HK-2 (cell line): Measurements from ENCODE around the gene SGCD.
"Not testable (repeated sequence)": the region's sequence is repeated elsewhere in the genome, so short reads cannot be mapped to it uniquely, and the experiment has no call there.

Experiments
- DNase-seq: peaks from one replicate; pipeline ENCODE4 v3.0.0-alpha.2; 2018; ENCODE audit not compliant: unreplicated experiment

The SGCD gene

DNA sequence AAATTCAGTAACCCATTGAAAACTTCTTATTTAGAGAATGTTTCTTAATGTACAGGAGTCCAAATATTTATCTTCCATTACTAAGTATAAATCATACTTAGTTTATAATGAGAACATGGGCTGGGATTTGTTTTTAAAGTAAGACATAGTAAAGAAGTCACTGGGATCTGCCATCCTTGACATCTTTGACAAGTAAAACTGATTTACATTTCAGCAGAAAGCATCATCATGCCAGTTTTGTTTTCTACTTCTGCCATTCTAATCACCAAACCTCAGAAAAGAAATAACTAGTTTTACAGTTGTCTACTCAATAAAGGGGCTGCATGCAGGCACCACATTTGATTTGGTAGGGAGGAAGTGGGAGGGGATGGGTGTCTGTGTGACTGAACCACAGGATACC is 301.5 kb downstream of the SGCD start:
- DNase-seq, result no peak

DNA sequence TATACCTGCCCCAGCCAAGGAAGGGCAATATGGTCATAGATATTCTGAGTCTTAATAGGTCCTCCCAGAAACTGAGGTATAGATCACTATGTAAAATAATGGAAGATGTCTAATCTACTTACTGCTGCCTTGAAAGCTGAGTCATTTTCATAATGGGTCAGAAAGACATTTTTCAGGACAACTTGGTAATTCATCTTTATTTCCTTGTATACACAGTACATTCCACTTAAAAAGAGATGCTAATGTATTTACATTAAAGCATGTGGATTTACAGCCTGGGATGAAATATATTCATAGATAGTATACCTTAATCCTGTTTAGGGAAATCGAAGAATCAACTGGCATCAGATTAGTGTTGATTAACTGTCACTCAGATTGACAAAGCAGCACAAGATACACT is 304.0 kb downstream of the SGCD start:
- DNase-seq, result no peak

DNA sequence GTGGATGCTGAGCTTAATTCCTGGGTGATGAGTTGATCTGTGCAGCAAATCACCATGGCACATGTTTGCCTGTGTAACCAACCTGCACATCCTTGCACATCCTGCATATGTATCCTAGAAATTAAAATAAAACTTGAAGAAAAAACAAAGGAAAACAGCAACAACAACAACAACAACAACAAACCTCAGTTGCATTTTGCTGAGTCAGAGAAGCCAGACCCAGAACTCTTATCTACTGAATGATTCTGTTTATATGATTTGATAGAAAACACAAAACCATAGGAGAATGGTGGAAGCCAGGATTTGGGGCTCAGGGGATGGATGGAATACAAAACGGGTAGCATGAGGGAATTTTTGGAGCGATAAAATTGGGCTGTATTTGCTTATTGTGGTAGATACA is 307.3 kb downstream of the SGCD start:
- no peak for DNase-seq

DNA sequence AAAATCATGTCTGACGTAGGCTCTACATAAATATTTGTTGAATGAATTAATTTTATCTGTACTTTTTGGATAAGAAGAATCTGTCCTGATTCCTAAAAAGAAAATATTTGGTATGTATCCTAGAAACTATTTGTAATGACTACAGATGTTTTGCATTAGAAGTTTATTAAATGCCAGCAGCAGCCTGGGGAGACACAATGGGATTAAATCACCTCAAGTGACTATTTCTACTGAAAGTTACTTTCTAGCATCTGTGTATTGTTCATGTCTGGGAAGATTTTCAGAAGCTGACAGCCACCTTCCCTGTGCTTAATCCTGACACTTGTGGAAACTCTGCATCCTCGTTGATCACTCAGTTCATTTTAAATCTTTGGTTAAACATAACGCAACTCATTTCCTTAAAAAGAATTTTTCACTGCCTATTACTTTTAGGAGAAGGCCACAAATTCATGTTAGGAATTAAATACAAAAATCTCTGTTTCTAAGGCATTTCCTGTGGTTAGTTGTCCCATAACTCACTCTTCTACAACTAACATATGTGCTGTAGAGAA is 313.8 kb downstream of the SGCD start:
- DNase-seq, result no peak

- DNase-seq, result no peak
Observed at GRCh38 chr5:156641686-156642085, 314.7 kb downstream of the SGCD start.

DNA sequence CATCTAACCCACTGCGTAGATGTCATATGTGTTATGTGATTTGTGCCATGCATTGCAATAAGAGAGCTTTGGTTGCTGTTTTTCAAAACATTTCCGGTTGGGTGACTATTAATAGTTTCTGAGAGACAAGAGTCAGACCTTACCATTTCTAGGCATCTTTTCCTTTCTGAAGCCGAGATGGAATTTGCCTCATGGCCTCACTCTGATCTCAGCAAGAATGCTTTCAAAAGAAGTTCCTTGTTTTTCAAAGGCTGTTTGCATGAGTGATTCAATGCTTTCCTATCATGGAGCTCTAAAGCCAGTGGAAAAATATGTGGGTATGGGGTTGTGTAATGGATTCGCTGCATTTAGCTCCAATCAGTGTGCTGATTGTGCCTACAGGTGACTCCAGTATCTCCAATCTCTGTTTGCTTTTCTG is 320.1 kb downstream of the SGCD start:
- no peak for DNase-seq

- DNase-seq, result no peak
Observed at GRCh38 chr5:156654444-156654843, 327.5 kb downstream of the SGCD start.

GRCh38 chr5:156655732-156656131 is 328.8 kb downstream of the SGCD start:
- no peak for DNase-seq

DNA sequence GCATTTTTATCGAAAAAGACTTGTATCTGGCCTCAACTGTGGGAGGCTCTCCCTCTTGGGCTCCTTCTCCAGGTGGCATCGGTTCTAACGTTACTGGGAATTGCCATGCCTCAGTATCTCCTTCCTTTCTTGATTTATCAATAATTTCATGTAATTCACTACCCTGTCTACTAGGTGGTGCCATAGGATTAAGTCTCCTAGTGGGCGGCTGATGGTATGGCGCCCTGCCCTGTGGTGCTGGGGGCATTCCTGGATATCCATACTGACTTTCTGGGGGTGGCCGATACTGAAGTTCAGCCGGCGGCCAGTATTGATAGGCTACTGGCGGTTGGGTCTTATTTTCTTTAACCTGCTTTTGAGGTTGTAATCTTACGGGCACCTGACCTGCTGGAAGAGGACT is 337.9 kb downstream of the SGCD start:
- DNase-seq, result not testable (repeated sequence)

GRCh38 chr5:156666686-156667085 is 339.7 kb downstream of the SGCD start:
- not testable (repeated sequence) for DNase-seq

DNA sequence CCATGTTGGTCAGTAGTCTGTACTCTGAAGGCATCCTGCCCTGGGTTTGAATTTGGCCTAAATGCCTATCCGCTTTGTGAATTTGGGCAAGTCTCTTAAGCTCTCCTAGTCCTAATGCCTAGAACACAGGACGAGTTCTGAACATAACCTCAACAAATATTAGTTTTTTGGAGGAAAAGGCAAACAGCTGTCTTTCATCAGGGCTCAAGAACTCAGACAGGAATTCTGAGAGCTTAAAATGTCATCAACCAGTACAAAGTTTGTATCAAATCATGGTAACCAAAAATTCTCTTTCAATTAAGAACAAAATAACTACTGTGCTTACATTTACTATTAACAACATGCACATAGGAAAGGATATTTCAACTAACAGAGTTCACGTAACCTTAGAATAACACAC is 340.7 kb downstream of the SGCD start:
- DNase-seq, result no peak

- no peak for DNase-seq
Observed at GRCh38 chr5:156669416-156669815, 342.5 kb downstream of the SGCD start.

DNA sequence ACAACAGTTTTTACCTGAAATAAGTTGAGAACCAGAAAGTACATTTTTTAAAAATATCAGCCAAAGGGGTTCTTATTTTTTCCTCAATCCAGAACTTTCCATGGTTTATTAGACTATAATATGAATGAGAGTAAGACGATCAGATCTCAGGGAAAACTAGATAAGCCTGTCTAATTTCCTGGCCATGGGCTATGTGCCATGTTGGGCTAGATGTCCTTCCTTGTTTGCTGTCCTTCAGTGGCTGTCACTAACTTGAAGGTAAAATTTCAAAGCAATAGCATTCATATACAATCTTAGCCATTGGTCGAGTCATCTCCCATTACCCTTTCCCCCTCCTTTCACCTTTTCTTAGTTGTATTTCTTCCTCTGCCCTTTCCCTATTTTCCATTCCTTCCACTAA is 343.7 kb downstream of the SGCD start:
- DNase-seq, result no peak

GRCh38 chr5:156675395-156675794 is 348.4 kb downstream of the SGCD start:
- DNase-seq, result no peak

DNA sequence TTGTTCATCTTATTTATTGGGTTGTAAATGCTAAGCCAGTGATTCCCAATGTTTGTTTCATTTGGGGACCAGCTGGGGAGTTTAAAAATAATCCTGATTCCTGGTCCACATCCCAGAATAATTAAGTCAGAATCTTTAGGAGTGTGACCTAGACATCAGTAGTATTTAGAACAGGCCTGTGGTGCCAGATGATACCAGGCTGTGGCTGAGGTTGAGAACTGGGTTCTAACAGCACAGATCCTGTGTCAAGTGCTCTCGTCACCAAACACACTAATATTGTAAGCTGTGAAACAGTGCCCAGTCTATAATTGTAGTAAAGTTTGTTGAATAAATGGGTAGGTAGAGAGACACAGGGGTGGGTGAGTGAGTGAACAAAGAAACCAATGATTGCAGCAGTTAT is 351.0 kb downstream of the SGCD start:
- DNase-seq, result no peak

DNA sequence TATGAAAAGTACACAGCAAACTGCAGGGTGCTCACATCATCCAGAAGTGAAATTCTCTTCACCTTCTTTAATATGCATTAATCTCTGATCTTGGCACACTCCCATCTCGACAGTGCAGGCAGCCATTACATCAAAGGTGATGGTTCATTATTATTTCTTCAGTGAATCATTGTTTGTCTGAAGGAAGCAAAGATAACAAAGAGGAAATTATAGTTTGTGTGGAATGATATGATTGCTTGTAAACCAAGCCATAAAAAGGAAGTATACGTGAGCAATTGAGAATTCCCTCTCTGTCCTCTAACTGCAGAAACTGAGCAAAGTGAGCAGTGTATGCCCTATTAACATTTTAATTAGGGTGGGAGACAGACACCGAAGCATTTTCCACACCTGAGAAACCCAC is 351.5 kb downstream of the SGCD start:
- DNase-seq, result no peak

DNA sequence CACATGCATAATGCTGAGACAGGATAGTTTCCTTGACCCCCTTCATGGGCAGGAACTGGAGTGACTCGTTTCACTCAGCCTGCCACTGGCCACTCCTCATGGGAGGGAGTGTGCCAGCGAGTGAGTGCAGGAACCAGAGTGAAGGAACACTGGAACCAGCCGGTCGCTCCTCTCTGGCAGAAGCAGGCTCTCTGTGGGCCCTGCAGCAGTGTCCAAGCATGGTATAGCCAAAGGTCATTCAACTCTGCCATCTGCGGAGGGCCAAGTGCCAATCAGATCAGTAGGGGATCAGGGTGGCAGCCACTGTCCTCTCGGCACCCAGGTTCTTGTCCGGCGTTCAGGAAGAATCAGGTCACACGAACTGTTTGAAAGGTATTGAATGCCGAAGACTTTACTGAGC is 353.9 kb downstream of the SGCD start:
- no peak for DNase-seq

GRCh38 chr5:156681265-156681664 is 354.3 kb downstream of the SGCD start:
- no peak for DNase-seq

DNA sequence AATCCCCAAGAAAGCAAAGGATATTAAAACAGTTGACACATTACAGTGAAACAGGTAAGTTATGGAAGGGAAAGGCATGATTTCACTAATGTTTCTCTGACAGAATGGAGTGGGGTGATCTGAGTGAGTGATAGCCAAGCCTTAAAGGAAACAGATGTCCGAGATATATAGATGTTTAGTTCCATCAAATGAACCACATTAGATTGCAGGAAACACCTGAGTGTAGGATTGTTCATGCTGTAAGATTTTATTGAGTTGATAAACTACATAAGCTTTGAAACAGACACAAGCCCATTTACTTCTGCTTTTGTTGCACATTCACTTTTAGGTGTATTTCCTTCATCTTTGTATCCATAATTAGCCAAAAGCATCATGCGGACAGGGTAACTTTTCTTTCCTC is 356.0 kb downstream of the SGCD start:
- no peak for DNase-seq

DNA sequence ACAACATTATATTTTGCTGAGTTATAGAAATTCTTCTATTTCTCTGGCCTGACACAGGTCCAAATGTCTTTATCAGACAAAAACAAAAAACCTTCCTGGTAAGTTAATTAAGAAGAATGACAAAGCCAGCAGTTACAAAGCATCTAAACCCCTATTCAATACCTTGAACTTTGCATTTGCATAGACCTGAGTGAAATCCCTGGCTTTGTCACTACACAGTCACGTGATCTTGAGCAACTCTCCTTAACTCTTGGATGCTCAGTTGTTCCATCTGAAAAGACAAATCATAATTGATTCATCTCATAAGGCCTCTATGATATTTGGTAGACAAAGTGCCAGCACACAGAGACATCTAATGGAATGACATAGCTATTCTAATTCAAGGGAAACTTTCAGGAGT is 356.5 kb downstream of the SGCD start:
- no peak for DNase-seq

DNA sequence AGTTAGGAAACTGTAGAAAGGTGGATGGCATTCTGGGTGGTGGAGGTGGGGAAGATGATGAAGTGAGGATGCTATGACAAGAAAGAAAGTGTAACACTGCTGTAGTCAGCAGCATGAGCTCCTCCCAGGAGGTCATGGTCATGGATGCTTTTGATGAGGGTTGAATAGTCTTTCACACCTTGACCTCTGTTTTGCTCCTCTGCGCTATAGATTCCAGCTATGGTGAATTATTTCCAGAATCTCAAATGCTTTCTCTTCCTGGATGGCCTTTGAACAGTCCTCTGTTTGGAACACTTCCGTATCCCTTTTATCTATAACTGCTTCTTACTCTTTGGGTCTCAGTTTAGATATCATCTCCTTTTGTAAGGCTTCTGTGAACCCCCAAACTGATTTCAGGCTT is 357.3 kb downstream of the SGCD start:
- DNase-seq, result no peak

DNA sequence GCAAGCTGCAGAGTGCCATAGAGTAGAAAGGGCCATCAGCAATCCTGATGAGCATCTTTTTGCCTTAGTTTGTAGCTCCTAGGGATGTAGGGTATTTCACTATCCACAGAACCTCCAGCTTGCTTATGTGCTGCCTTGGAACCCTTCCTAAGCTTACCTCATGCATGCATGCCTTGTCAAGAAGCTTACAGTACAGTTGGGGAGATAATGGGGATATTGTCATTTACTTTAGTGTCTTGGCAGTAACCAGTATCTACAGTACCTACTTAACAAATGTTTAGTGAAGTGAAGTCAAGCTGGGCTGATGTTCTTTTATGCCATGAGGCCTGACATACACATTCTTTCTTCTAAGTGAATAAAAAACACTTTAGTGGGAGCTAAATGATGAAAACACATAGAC is 358.5 kb downstream of the SGCD start:
- DNase-seq, result no peak

DNA sequence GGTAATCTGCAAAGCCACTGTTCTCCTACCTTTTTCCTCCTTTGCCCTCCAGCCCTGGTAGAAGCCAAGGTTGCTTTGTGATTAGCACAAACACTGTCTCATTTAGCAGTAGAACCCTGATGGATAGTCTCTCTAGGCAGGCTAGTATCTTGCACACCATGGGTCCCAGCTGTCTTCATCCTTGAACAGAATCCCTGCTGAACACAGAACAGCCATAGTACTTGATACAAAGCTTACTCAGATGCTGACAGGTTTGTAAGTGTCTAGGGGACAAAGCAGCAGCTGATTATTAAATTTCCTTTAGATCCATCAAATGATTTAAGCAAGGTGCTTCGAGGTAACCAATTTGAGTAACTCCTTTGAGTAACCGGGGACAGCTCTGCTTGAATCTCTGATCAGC is 359.4 kb downstream of the SGCD start:
- no peak for DNase-seq

DNA sequence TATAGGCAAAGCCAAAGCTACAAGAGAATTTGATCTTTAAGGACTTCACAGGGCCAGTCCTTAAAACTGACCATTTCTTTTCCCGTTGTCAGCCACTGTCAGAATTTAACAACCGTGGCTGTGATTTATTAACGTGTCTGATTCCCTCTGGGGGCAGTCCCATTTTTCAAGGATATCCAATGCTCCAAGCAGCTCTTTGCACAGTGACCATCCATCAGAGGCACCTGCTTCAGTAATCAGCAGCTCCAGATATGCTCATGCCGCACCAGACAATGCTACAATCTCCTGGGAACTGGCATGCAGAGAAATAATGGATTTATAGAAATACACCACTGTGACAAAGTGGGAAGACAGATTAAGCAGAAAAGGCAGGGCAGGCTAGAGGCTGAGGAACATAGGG is 359.8 kb downstream of the SGCD start:
- no peak for DNase-seq

DNA sequence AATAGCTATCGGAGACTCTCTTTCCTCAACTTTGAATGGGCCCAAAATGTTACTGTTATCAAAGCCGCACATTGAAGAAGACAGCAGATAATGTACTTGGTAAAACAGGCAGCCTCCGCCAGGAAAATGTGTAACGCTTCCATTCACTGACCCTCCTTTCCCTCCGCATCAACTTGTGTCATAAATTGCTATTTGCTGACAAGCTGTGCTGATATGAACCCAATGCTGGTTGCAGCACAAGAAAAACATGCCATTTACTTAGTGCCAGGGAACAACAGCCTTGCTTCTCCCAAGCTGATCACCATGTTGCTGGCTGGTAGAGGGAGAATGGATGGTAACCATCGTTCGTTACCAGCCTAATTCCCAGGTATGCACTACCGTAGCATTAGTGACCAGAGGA is 360.6 kb downstream of the SGCD start:
- no peak for DNase-seq
